Nephron progenitor cell (in vitro differentiated cells): ENCODE data around the gene CD55.

Experiments
- DNase-seq: peaks from one replicate; pipeline ENCODE4 v3.0.0; 2021
- H3K27ac Mint-ChIP-seq: 2 replicates; pipeline ENCODE4 v1.8.0; 2021; ENCODE audit warnings: mild to moderate bottlenecking, moderate library complexity, mixed read lengths
- H3K27me3 Mint-ChIP-seq: 2 replicates; pipeline ENCODE4 v1.8.0; 2021; ENCODE audit warnings: mild to moderate bottlenecking, low read depth, mixed read lengths; ENCODE audit not compliant: poor library complexity
- H3K36me3 Mint-ChIP-seq: 2 replicates; pipeline ENCODE4 v1.8.0; 2021; ENCODE audit warnings: low read depth, mixed read lengths
- H3K4me1 Mint-ChIP-seq: 2 replicates; pipeline ENCODE4 v1.8.0; 2021; ENCODE audit warnings: mixed read lengths
- H3K4me3 Mint-ChIP-seq: 2 replicates; pipeline ENCODE4 v1.8.0; 2021; ENCODE audit warnings: mild to moderate bottlenecking, moderate library complexity, mixed read lengths
- H3K9me3 Mint-ChIP-seq: 2 replicates; pipeline ENCODE4 v1.8.0; 2021; ENCODE audit warnings: mild to moderate bottlenecking, moderate library complexity, mixed read lengths
- CTCF ChIP-seq: fragments of 200-600 bp; sonication (generic); IDR thresholded peaks from 2 replicates; pipeline ENCODE4 v1.5.0; 2021; ENCODE audit warnings: antibody characterized with exemption

The CD55 gene

GRCh38 chr1:207328004-207328403 is 6.5 kb downstream of the CD55 start:
- H3K9me3 Mint-ChIP-seq: peaks cover 1% of the 10 kb centered on the region
- H3K36me3 Mint-ChIP-seq: peaks cover 20% of the 10 kb centered on the region
- TF ChIP-seq CTCF: no peak
- no peak overlapping the region for H3K4me3 Mint-ChIP-seq
- no peaks in the 10 kb centered on the region for H3K4me1 Mint-ChIP-seq
- no peaks in the 10 kb centered on the region for H3K27me3 Mint-ChIP-seq
- no peak for DNase-seq
- H3K27ac Mint-ChIP-seq: no peak overlapping the region

GRCh38 chr1:207328908-207329440 is 7.5 kb downstream of the CD55 start:
- DNase-seq: no peak
- Mint-ChIP-seq H3K36me3 (peaks cover 30% of the 10 kb centered on the region), H3K27me3 (no peaks in the 10 kb centered on the region), H3K9me3 (peaks cover 11% of the 10 kb centered on the region), H3K4me1 (no peaks in the 10 kb centered on the region), H3K27ac (no peak overlapping the region), H3K4me3 (no peak overlapping the region)
- no peak for TF ChIP-seq CTCF

GRCh38 chr1:207329469-207329868 is 8.0 kb downstream of the CD55 start:
- Mint-ChIP-seq H3K4me1 (no peaks in the 10 kb centered on the region), H3K36me3 (peaks cover 35% of the 10 kb centered on the region), H3K9me3 (peaks cover 16% of the 10 kb centered on the region), H3K27ac (no peak overlapping the region), H3K4me3 (no peak overlapping the region), H3K27me3 (no peaks in the 10 kb centered on the region)
- TF ChIP-seq CTCF: no peak
- DNase-seq: no peak

GRCh38 chr1:207330011-207330710 is 8.7 kb downstream of the CD55 start:
- no peak for TF ChIP-seq CTCF
- peaks cover 38% of the 10 kb centered on the region for H3K36me3 Mint-ChIP-seq
- H3K4me1 Mint-ChIP-seq: no peaks in the 10 kb centered on the region
- H3K9me3 Mint-ChIP-seq: peaks cover 19% of the 10 kb centered on the region
- no peak overlapping the region for H3K27ac Mint-ChIP-seq
- no peak overlapping the region for H3K4me3 Mint-ChIP-seq
- H3K27me3 Mint-ChIP-seq: no peaks in the 10 kb centered on the region
- DNase-seq: no peak

- Mint-ChIP-seq H3K36me3 (peaks cover 35% of the 10 kb centered on the region), H3K9me3 (peaks cover 19% of the 10 kb centered on the region), H3K27ac (no peak overlapping the region), H3K4me1 (no peaks in the 10 kb centered on the region), H3K4me3 (no peak overlapping the region), H3K27me3 (no peaks in the 10 kb centered on the region)
- no peak for DNase-seq
- no peak for TF ChIP-seq CTCF
Measured at GRCh38 chr1:207331354-207332313, 10.2 kb downstream of the CD55 start.
